Chondrocyte (in vitro differentiated cells): ENCODE measurements around the gene OR11H1. TPM values are rescaled to one million over a fixed set of nuclear protein-coding genes. Genes with fewer than 3 reads are reported as not detected.
"Not testable (repeated sequence)": the region's sequence is repeated elsewhere in the genome, so short reads cannot be mapped to it uniquely, and the experiment has no call there.

Experiments
- DNase-seq: peaks from one replicate; pipeline ENCODE4 v3.0.0; 2021; ENCODE audit warnings: mixed read lengths, low spot score
- H3K27ac Mint-ChIP-seq: one replicate; pipeline ENCODE4 v1.8.0; 2021; ENCODE audit warnings: mild to moderate bottlenecking, moderate library complexity, mixed read lengths; ENCODE audit not compliant: unreplicated experiment
- H3K27me3 Mint-ChIP-seq: 2 replicates; pipeline ENCODE4 v1.8.0; 2021; ENCODE audit warnings: low read depth, mixed read lengths
- H3K36me3 Mint-ChIP-seq: 2 replicates; pipeline ENCODE4 v1.8.0; 2021; ENCODE audit warnings: low read depth, mixed read lengths
- H3K4me1 Mint-ChIP-seq: 2 replicates; pipeline ENCODE4 v1.8.0; 2021; ENCODE audit warnings: low read depth, mild to moderate bottlenecking, mixed read lengths
- H3K4me3 Mint-ChIP-seq: one replicate; pipeline ENCODE4 v1.8.0; 2021; ENCODE audit warnings: mild to moderate bottlenecking, moderate library complexity, mixed read lengths; ENCODE audit not compliant: unreplicated experiment
- H3K9me3 Mint-ChIP-seq: 2 replicates; pipeline ENCODE4 v1.8.0; 2021; ENCODE audit warnings: low read depth, mixed read lengths
- long read RNA-seq: library from polyadenylated mRNA; stranded (forward); transcript quantifications from one replicate; pipeline ENCODE4 v2.0.0, GENCODE V29; 2021
- total RNA-seq: library from RNA; stranded (reverse); gene quantifications from 3 replicates; pipeline ENCODE4 v1.2.1, GENCODE V29; 2021

The OR11H1 gene, protein sequence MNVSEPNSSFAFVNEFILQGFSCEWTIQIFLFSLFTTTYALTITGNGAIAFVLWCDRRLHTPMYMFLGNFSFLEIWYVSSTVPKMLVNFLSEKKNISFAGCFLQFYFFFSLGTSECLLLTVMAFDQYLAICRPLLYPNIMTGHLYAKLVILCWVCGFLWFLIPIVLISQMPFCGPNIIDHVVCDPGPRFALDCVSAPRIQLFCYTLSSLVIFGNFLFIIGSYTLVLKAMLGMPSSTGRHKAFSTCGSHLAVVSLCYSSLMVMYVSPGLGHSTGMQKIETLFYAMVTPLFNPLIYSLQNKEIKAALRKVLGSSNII
- total RNA-seq, result not detected in 3 replicates
- long read RNA-seq, result 0 reads

DNA sequence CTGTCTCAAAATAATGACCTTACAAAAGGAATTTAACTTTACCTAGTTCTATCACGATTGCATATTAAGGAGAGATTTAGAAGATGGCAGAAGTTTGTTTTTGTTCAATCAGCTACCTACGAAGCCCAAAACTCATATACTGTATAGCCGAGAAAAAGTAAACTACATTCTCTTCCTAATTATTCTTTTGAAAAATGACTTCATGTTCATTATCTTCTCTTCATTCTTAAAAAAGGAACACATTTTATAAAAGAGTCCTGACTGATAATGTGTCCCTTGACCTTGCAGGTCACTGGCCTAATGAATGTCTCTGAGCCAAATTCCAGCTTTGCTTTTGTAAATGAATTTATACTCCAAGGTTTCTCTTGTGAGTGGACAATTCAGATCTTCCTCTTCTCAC lies at the start of gene OR11H1:
OR11H1 (plus strand) TSS at position 301 of the 400 bp plus-strand sequence; CDS start at position 301, 0 bp downstream.
- H3K4me3 Mint-ChIP-seq, H3K9me3 Mint-ChIP-seq, DNase-seq, H3K27ac Mint-ChIP-seq, H3K4me1 Mint-ChIP-seq, H3K27me3 Mint-ChIP-seq, H3K36me3 Mint-ChIP-seq: not testable (repeated sequence)

DNA sequence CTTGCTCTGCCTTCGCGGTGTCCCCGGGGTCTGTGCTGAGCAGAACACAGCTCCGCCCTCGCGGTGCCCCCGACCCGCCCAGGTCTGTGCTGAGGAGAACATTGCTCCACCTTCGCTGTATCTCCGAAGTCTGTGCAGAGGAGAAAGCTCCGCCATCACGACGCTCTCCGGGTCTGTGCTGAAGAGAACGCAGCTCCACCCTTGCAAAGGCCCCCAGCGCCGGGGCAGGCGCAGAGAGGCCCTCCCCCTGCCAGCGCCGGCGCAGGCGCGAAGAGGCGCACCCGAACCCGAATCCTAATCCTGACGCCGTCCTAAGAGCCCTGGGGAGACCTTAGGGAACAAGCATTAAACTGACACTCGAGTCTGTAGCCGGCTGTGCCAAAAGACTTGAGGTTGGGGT lies 18.0 kb upstream of the OR11H1 start:
- H3K27me3 Mint-ChIP-seq, H3K9me3 Mint-ChIP-seq, H3K36me3 Mint-ChIP-seq, H3K4me3 Mint-ChIP-seq, H3K4me1 Mint-ChIP-seq, DNase-seq, H3K27ac Mint-ChIP-seq: not testable (repeated sequence)

DNA sequence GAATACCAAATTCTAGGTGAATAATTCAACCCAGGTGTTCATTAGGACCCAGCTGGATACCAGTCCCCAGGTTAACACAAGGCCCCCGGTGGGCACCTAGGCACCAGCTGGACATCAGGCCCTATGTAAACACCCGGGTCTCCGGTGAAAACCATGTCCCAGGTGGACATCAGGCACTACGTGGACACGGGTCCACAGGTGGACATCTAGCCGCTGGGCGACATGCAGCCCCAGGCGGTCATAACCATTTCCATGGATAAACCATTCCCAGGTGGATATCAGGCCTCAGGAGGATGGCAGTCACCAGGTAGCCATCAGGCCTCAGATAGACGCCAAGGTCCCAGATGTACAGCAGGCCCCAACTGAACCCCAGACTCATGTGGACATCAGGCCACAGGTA lies 12.1 kb upstream of the OR11H1 start:
- H3K36me3 Mint-ChIP-seq, H3K4me1 Mint-ChIP-seq, H3K27ac Mint-ChIP-seq, H3K4me3 Mint-ChIP-seq, H3K9me3 Mint-ChIP-seq, H3K27me3 Mint-ChIP-seq: not testable (repeated sequence)
- peak; percentile 49 for DNase-seq

DNA sequence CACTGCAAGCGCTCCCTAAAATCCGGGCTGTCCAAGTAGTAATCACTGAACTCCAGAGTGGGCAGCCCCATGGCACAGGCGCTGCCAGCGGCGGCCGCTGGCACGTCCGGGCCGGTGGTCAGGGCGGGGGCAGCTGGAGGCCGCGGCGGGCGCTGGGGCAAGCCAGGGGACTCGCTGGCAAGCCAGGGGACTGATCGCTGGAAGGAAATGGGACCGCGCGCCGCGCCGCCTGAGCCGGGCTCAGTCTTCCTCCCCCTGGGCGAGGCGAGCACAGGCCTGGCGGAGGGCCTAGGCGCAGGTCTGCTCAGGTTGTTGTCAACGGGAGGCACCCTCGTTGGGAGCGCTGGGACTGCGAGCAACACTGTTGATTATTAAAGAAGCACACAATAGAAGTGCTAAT lies 25.8 kb downstream of the OR11H1 start:
- DNase-seq, result peak; percentile 90
- H3K36me3 Mint-ChIP-seq, H3K4me3 Mint-ChIP-seq, H3K27ac Mint-ChIP-seq, H3K4me1 Mint-ChIP-seq, H3K9me3 Mint-ChIP-seq, H3K27me3 Mint-ChIP-seq: not testable (repeated sequence)

DNA sequence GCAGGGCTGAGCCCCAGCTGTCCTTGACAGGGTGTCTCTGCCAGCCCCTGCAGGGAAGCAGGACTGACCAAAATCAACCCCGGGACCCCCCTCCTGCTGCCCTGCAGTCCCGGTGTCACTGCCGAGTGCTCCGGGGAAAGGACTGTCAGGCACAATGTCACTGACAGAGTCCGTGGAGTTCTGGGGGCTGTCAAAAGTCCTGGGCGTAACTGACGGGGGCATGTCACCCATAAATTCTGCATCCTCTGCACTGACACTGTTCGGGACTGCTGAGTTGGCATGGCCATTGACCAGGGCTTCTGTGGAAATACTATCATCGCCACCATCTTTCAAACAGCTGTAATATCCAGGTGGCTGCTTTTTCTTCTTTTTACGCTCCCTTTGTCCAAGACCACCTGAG lies 35.5 kb downstream of the OR11H1 start:
- H3K27me3 Mint-ChIP-seq, H3K9me3 Mint-ChIP-seq, H3K36me3 Mint-ChIP-seq, H3K4me3 Mint-ChIP-seq, H3K27ac Mint-ChIP-seq, DNase-seq, H3K4me1 Mint-ChIP-seq: not testable (repeated sequence)

DNA sequence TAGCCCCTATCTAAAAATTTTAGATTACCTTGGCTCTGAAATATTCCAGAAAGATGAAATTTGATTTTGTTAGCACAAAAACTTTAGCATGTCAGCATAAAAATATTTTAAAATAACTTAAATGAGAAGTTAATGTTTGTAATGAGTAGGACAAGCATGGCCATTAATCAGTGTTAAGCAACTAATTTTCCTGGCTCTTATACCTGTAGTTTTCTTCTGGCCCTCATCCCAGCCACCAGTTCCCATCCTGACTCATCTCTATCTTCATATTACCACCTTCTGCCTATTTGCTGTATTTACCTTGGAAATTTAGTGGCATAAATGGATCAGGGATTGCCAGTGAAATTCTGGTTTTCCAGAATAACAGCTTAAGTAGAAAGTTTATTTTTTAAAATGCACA lies 37.1 kb downstream of the OR11H1 start:
- not testable (repeated sequence) for H3K27ac Mint-ChIP-seq, H3K27me3 Mint-ChIP-seq, H3K36me3 Mint-ChIP-seq, DNase-seq, H3K4me1 Mint-ChIP-seq, H3K9me3 Mint-ChIP-seq, H3K4me3 Mint-ChIP-seq

Other genes starting within 250 kb of the OR11H1 start
- gene POTEH, start 161.8 kb downstream of the OR11H1 start, total RNA-seq, result not detected in 3 replicates